Renal cortex interstitium (tissue), 11 donors: ENCODE measurements around the gene CIITA. TPM values are rescaled to one million over a fixed set of nuclear protein-coding genes. Genes with fewer than 3 reads are reported as not detected.

Source experiments
- DNase-seq, 11 donors: peaks; one replicate each; pipeline ENCODE4 v3.0.0-alpha.2; 2013; ENCODE audit warnings: low read depth in 9 of 11, low spot score in 4 of 11; ENCODE audit errors: extremely low read depth in 1 of 11
- polyA plus RNA-seq, 3 donors: library from polyadenylated mRNA; unstranded; fragments of 120-200 nt; gene quantifications; one replicate each; pipeline ENCODE4 v1.2.1, GENCODE V29; 2013; ENCODE audit not compliant: insufficient read length in 3 of 3

CIITA gene
- polyA plus RNA-seq, 3 donors = 4.8 to 10.7 (median 5.0) TPM

DNA sequence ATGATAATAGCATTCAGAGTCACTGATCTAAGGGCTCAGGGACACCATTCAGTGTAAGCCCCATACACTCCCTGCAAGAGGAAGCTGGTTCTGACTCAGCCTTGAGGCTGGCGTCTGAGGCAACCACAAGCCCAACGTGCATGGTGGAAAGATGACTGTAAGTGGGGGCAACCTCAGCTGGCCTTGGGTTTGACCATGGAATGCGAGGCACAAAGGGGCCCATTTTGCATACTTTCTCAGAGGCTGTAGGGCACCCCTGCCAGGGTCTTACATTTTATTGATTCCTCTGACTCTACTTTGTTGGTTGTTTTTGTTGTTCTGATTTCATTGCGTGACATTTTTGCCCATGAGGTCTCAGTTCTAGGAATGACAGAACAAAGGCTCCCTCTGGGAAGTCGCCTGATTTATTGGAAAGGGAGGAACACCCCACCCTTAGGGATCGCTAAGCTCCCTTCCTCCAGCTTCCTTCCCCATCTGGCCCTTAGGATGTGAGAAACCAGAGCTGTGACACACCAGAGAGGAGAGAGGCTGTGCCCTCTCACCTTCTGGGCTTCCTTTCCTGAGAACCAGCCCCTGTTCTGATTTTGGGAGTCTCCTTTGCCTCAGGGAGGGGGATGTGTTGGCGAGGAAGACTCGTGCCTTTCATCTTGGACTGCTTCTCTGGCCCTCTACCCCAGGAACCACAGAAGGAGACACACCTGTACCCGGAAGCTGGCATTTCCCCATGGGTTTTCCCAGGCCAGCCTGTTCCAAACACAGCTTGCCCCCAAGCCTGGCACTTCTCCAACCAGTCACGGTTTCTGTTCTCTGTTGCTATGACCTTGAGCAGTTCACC is 5.6 kb upstream of the CIITA start:
- no peak for DNase-seq

DNA sequence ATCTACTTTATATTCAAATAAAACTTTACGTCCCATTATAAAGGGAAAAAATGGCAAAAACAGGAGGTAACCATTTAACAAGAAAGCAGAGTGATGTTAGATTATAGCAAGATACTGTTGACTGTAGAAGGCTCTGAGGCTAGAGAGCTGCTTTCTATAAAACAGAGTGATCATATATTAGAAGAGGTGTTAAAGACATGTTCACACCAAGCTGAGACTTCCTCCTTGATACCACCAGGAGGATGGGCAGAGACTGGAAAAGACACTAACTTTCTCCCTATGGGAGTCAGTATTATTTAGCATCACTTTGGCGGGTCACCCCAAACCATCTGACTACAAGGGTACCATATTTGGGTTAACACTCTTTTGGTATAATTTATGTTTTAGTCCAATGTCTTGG is 687 bp upstream of the CIITA start:
- DNase-seq = no peak

DNA sequence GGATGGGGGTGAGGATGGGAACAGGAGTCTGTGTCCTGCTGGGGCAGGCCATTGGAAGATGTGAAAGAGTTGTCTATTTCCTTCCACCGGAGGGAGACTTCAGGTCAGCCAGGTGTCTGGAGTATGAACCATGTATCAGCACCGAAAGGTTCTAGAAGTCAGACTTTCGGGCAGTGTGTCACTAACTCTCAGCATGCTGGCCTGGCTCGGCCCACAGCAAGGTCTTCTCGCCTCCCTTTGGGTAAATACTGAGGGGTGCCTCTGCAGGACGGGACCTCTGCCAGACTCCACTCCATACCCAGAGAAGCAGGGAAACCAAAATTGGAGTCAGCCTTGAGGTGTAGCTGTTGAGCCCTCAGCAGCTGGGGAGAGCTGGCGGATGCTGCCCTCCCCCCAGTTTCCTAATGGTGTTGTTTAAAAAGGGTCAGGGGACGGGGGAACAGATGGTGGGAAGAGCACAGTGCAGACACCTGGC is 507 bp downstream of the CIITA start:
- no peak for DNase-seq

DNA sequence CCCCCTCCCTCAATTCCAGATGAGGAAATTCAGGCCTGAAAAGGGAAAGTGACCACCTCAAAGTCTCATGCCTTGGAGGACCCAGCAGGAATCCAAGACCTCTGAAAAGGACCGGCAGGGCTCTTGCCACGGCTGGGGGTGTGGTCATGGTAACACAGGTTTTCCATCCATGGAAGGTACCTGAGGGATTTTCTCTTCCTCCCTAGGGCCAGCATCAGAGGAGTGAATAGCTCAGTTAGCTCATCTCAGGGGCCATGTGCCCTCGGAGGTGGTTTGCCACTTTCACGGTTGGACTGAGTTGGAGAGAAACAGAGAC is 1.3 kb downstream of the CIITA start:
- no peak for DNase-seq

DNA sequence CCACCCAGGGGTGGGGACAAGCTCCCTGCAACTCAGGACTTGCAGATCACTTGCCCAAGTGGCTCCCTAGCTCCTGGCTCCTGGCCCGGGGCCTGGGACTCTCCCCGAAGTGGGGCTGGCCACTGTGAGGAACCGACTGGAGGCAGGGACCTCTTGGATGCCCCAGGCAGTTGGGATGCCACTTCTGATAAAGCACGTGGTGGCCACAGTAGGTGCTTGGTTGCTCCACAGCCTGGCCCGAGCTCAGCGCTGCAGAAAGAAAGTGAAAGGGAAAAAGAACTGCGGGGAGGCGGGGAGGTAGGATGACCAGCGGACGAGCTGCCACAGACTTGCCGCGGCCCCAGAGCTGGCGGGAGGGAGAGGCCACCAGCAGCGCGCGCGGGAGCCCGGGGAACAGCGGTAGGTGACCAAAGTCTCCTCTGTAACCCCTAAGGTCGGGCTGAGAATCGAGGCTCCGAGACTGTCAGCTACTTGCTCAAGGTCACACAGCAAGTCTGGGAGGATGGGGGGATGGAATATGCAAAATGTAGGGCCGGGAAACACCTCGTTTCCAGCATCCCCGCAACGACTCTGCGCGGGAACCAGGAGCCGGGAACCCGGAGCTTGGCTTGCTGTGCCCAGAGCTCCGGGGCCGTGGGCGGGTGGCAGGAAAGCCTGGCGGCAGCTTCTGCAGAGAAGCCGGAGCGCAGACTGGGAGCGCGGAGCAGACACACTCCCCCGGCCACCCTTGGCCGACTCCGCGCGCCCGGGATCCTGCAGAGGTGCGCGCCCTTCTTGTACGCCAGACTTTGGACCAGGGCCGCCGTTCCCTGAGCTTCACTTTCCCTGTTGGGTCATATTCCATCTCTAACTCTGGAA is 1.9 kb downstream of the CIITA start:
- peak in 1 of 11 donors; percentile 46 for DNase-seq

GRCh38 chr16:10879681-10880589 is 2.9 kb downstream of the CIITA start:
- no peak for DNase-seq

DNA sequence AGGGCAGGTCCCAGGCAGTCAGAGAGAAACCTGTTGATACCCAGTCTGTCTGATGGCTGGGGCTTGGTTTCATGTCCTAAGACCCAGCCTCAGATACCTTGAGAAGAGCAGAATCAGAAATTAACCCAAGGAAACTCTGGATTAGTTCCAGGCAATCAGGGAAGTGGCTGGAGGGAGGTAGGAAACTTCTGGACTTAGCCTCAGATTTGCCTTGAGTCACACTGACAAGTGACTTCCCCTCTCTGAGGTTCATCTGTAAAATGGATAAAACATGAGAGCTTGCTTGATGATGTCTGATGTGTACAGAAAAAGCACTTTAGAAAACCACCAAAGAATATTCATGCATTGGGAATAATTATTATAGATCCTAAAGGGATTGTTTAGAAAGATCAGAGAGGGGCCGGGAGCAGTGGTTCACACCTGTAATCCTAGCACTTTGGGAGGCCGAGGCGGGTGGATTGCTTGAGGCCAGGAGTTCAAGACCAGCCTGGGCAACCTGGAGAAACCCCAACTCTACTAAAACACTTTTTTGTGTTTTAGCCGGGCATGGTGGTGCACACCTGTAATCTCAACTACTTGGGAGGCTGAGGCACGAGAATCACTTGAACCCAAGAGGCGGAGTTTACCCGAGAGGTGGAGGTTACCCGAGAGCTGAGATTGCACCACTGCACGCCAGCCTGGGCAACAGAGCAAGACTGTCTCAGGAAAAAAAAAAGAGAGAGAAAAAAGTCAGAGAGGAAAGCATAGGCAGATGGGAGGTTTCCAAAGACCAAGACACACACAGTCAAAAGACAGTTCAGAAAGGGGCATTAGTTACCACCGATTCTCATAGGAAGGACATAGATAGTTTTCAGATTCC is 3.8 kb downstream of the CIITA start:
- no peak for DNase-seq

- DNase-seq = no peak
Measured at GRCh38 chr16:10881479-10882030, 4.6 kb downstream of the CIITA start.

DNA sequence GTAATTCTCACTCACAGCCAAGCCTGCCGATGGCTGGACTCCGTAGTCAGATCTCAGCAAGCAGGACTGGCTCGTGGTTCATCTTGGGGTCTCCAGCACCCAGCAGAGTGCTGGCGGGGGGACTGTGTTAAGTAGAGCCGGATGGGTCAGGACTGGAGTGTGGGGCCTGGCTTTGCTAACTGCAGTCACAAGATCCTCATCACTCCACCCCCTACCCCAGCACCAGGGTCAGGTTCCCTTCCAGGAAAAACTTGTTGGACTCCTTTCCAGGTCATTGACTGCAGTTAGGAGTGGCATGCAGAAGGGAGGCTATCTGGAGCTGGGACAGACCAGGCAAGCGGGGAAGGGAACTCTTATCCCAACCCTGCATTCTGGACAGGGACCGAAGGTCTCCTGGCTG is 6.0 kb downstream of the CIITA start:
- DNase-seq = peak in 6 of 11 donors; percentile 57 to 80 (median 72)

DNA sequence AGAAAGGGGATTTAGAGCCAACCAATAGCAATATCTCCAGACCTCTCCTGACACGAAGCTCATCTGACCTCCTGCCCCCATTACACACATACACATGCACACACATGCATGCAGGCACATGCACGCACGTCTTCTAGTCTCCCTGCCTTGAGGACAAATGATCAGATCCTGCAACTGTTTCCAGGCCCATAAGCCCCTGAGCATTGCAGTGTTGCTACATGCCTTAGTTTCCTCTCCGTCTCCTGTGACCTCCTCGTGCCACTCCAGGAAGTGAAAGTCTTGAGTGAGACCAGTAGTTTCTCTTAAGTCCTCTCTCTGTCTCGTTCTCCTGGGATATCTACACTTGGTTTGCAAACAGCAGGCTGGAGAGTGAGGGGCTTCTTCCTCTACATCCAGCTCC is 8.2 kb downstream of the CIITA start:
- DNase-seq = no peak

GRCh38 chr16:10888320-10888937 is 11.4 kb downstream of the CIITA start:
- DNase-seq = no peak

DNA sequence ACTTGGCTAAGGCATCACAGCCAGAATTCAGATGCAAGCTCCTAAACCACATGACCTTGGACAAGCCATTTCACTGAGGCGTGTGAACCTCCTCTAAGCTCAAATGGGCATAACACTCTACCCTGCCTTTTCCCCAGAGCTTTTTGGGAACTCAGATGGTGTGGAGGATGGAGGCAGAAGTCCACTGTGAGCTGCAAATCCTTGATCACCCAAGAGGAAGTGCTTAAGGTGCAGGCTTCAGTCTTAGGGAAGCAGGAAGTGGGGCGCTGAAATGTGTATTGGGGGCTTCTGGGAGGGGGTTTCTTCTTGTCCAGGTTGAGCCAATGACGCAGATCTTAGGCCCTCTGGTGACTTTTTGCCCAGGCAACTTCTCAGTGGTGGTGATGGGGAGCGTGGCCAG is 12.9 kb downstream of the CIITA start:
- DNase-seq = no peak

- no peak for DNase-seq
Measured at GRCh38 chr16:10892782-10893318, 15.8 kb downstream of the CIITA start.

GRCh38 chr16:10895053-10895946 is 18.3 kb downstream of the CIITA start:
- DNase-seq = peak in 8 of 11 donors; percentile 59 to 75 (median 63)

GRCh38 chr16:10896165-10896564 is 19.2 kb downstream of the CIITA start:
- DNase-seq = no peak

- no peak for DNase-seq
Measured at GRCh38 chr16:10896723-10897122, 19.7 kb downstream of the CIITA start.
